Caco-2 (cell line): ENCODE measurements around the gene FAM83F. TPM values are rescaled to one million over a fixed set of nuclear protein-coding genes. Genes with fewer than 3 reads are reported as not detected.

ENCODE experiments used
- BruUV-seq: library from RNA; stranded (reverse); fragments of 400-500 nt; replicated peaks from 2 replicates; lab custom pipeline; 2021; lab: Mats Ljungman, UMichigan
- CTCF ChIA-PET: fragments of 300-600 bp; sonication (Branson Sonifier 250); formaldehyde crosslinking; loops from one replicate; lab custom pipeline; 2022; ENCODE audit warnings: antibody characterized with exemption; lab: Charles Lee
- POLR2A ChIA-PET: fragments of 300-600 bp; sonication (Branson Sonifier 250); formaldehyde crosslinking; loops from one replicate; lab custom pipeline; 2022; ENCODE audit warnings: antibody characterized with exemption; lab: Charles Lee
- DNase-seq, 2 experiments: peaks; one replicate each; pipeline versions ENCODE4 v3.0.0 to v3.0.0-alpha.2; 2020 to 2022
- H3K27me3 ChIP-seq: replicated peaks from 2 replicates; pipeline ENCODE4 v1.6.0; 2011; ENCODE audit warnings: low read length; ENCODE audit not compliant: control insufficient read depth, insufficient read depth
- H3K36me3 ChIP-seq: 2 replicates; pipeline ENCODE4 v1.5.1; 2011; ENCODE audit warnings: low read length; ENCODE audit not compliant: control insufficient read depth, insufficient read depth
- H3K4me1 ChIP-seq: fragments of 250-450 bp; sonication (Bioruptor Pico); 2 replicates; pipeline ENCODE4 v1.5.1; 2020; ENCODE audit warnings: mild to moderate bottlenecking
- H3K4me3 ChIP-seq: 2 replicates; pipeline ENCODE4 v1.5.1; 2011; ENCODE audit warnings: low read depth, mild to moderate bottlenecking, control low read depth, low read length
- H3K9me3 ChIP-seq: fragments of 250-450 bp; sonication (Bioruptor Pico); 2 replicates; pipeline ENCODE4 v1.5.1; 2020; ENCODE audit warnings: mild to moderate bottlenecking, moderate library complexity
- H3K27ac Mint-ChIP-seq: one replicate; pipeline ENCODE4 v1.8.0; 2022; ENCODE audit warnings: mixed read lengths; ENCODE audit not compliant: unreplicated experiment
- H3K27me3 Mint-ChIP-seq: one replicate; pipeline ENCODE4 v1.8.0; 2022; ENCODE audit warnings: mixed read lengths; ENCODE audit not compliant: insufficient read depth, unreplicated experiment
- H3K36me3 Mint-ChIP-seq: one replicate; pipeline ENCODE4 v1.8.0; 2022; ENCODE audit warnings: mild to moderate bottlenecking, mixed read lengths; ENCODE audit not compliant: insufficient read depth, unreplicated experiment
- H3K4me1 Mint-ChIP-seq: one replicate; pipeline ENCODE4 v1.8.0; 2022; ENCODE audit warnings: low read depth, mixed read lengths; ENCODE audit not compliant: unreplicated experiment
- H3K4me3 Mint-ChIP-seq: one replicate; pipeline ENCODE4 v1.8.0; 2022; ENCODE audit warnings: mild to moderate bottlenecking, moderate library complexity, mixed read lengths; ENCODE audit not compliant: unreplicated experiment
- H3K9me3 Mint-ChIP-seq: one replicate; pipeline ENCODE4 v1.8.0; 2022; ENCODE audit warnings: mixed read lengths; ENCODE audit not compliant: unreplicated experiment
- intact Hi-C: fragments of 100-400 bp; cut with micrococcal nuclease; formaldehyde crosslinking; loops from one replicate; pipeline ENCODE4 v1.10.0; 2022; ENCODE audit not compliant: unreplicated experiment
- total RNA-seq: library from RNA; stranded (reverse); gene quantifications from 2 replicates; pipeline ENCODE4 v1.2.3, GENCODE V29; 2022
- TF ChIP-seq, protein P1 (sequence below), 2 experiments: fragments of 200-600 bp in 1 of 2; IDR thresholded peaks; 1 replicate in 1 of 2; 2 replicates in 1 of 2; pipeline versions ENCODE4 v1.5.1 to v1.8.0; 2011 to 2022; ENCODE audit warnings: antibody characterized with exemption in 1 of 2, control low read depth in 1 of 2, inconsistent platforms in 1 of 2, low read depth in 1 of 2, low read length in 1 of 2, mild to moderate bottlenecking in 1 of 2, moderate library complexity in 1 of 2; ENCODE audit not compliant: insufficient read depth in 1 of 2, severe bottlenecking in 1 of 2, unreplicated experiment in 1 of 2

Gene FAM83F
- total RNA-seq, 1 experiment from 2014 or later: 20.0 TPM

DNA sequence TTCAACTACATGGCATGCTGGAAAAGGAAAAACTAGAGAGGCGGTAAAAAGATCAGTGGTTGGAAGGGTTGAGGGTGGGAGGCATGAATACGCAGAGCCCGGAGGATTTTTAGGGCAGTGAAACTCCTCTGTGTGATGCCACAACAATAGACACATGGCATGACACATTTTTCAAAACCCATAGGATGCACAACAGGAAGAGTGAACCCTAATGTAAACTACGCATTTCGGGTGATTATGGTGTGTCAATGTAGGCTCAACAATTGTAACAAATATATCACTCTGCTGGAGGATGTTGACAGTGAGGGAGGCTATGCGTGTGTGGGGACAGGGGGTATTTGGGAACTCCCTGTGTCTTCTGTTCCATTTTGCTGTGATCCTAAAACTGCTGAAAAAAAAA lies 15.7 kb upstream of the FAM83F start:
- no peaks in the 10 kb centered on the region for H3K4me1 ChIP-seq
- Mint-ChIP-seq H3K9me3 (no peaks in the 10 kb centered on the region), H3K4me3 (no peak overlapping the region), H3K27me3 (peaks cover 6% of the 10 kb centered on the region), H3K27ac (no peak overlapping the region), H3K4me1 (no peaks in the 10 kb centered on the region), H3K36me3 (no peaks in the 10 kb centered on the region)
- no peak for DNase-seq
- CTCF ChIA-PET: no interaction called here
- no peaks in the 10 kb centered on the region for H3K36me3 ChIP-seq
- intact Hi-C loops: no loop called here
- TF ChIP-seq, protein P1, sequence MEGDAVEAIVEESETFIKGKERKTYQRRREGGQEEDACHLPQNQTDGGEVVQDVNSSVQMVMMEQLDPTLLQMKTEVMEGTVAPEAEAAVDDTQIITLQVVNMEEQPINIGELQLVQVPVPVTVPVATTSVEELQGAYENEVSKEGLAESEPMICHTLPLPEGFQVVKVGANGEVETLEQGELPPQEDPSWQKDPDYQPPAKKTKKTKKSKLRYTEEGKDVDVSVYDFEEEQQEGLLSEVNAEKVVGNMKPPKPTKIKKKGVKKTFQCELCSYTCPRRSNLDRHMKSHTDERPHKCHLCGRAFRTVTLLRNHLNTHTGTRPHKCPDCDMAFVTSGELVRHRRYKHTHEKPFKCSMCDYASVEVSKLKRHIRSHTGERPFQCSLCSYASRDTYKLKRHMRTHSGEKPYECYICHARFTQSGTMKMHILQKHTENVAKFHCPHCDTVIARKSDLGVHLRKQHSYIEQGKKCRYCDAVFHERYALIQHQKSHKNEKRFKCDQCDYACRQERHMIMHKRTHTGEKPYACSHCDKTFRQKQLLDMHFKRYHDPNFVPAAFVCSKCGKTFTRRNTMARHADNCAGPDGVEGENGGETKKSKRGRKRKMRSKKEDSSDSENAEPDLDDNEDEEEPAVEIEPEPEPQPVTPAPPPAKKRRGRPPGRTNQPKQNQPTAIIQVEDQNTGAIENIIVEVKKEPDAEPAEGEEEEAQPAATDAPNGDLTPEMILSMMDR (IDR thresholded peaks at IDR 0.05; ENCODE audit: insufficient read depth in 1 of 2, low read depth in 1 of 2, low read length in 1 of 2, severe bottlenecking in 1 of 2, unreplicated experiment in 1 of 2): no peak
- H3K27me3 ChIP-seq: no peaks in the 10 kb centered on the region
- no peak overlapping the region for H3K4me3 ChIP-seq
- no TSS peak for BruUV-seq
- no peaks in the 10 kb centered on the region for H3K9me3 ChIP-seq
- POLR2A ChIA-PET: no interaction called here

DNA sequence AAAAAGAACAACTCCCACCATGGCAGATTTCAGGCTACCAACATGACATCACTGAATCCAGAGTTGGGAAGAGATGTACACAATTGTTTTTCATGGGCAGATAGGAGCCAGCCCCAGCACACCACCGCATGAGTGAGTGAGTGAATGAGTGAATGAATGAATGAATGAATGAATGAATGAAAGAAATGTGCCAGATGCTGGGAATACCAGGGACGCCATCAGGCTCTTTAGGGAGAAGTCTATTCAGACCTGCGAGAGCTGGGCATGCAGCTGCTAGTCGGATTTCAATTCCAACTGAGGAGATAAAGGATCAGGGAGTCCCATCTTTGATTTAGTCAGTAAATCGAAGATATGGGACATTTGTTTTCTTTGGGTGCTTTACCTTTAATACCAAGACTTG lies 15.3 kb upstream of the FAM83F start:
- DNase-seq: no peak
- H3K9me3 Mint-ChIP-seq: no peaks in the 10 kb centered on the region

DNA sequence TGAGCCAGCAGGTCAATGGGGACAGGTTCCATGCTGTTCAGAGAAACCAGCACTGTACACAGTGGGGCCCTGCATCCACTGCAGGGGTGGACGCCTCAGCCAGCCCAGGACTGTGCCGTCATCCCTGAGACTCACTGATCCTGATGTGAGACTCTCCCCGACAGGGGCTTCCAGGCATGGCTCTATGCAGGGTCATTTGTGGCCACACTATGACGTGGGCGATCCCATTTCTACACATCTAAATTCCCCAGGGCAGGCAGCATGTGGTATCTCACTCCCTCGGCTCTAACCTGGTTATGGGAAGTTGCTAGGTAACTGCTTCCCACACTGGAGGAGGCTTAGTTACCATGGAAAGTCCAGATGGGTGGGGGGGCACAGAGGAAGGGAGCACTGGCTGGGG lies 14.2 kb upstream of the FAM83F start:
- DNase-seq: no peak
- Mint-ChIP-seq H3K36me3 (no peaks in the 10 kb centered on the region), H3K27ac (no peak overlapping the region), H3K4me3 (no peak overlapping the region), H3K27me3 (peaks cover 3% of the 10 kb centered on the region), H3K9me3 (no peaks in the 10 kb centered on the region), H3K4me1 (no peaks in the 10 kb centered on the region)
- H3K27me3 ChIP-seq: no peaks in the 10 kb centered on the region
- CTCF ChIA-PET: no interaction called here
- no peaks in the 10 kb centered on the region for H3K4me1 ChIP-seq
- TF ChIP-seq, protein P1 (IDR thresholded peaks at IDR 0.05; ENCODE audit: insufficient read depth in 1 of 2, low read depth in 1 of 2, low read length in 1 of 2, severe bottlenecking in 1 of 2, unreplicated experiment in 1 of 2): no peak
- no peaks in the 10 kb centered on the region for H3K9me3 ChIP-seq
- no peaks in the 10 kb centered on the region for H3K36me3 ChIP-seq
- no peak overlapping the region for H3K4me3 ChIP-seq
- intact Hi-C loops: no loop called here
- POLR2A ChIA-PET: no interaction called here
- no TSS peak for BruUV-seq

More for the DNA sequence above, 15.3 kb upstream of the FAM83F start:
- H3K9me3 ChIP-seq: no peaks in the 10 kb centered on the region
- no peaks in the 10 kb centered on the region for H3K36me3 Mint-ChIP-seq
- H3K4me1 ChIP-seq: no peaks in the 10 kb centered on the region
- TF ChIP-seq, protein P1 (IDR thresholded peaks at IDR 0.05; ENCODE audit: insufficient read depth in 1 of 2, low read depth in 1 of 2, low read length in 1 of 2, severe bottlenecking in 1 of 2, unreplicated experiment in 1 of 2): no peak
- no peaks in the 10 kb centered on the region for H3K27me3 ChIP-seq
- ChIA-PET POLR2A (no interaction called here), CTCF (no interaction called here)
- no TSS peak for BruUV-seq
- no peaks in the 10 kb centered on the region for H3K36me3 ChIP-seq
- intact Hi-C loops: no loop called here
- no peak overlapping the region for H3K4me3 Mint-ChIP-seq
- no peak overlapping the region for H3K4me3 ChIP-seq
- H3K27me3 Mint-ChIP-seq: peaks cover 6% of the 10 kb centered on the region
- no peaks in the 10 kb centered on the region for H3K4me1 Mint-ChIP-seq
- H3K27ac Mint-ChIP-seq: no peak overlapping the region
